Small intestine (tissue), 7 donors: ENCODE data around the gene RAB40C. TPM values are rescaled to one million over a fixed set of nuclear protein-coding genes. Genes with fewer than 3 reads are reported as not detected.

Source experiments
- DNase-seq, 2 donors: peaks; one replicate each; pipeline versions ENCODE4 v3.0.0 to v3.0.0-alpha.2; 2013
- FAIRE-seq: peaks from 2 replicates; lab custom pipeline; 2012; peaks lifted over from hg19 to GRCh38; lab: Jason Lieb, UNC
- H3K27ac ChIP-seq, 3 donors: one replicate each; pipeline ENCODE4 v1.5.1; 2013; ENCODE audit warnings: low read length in 2 of 3, mild to moderate bottlenecking in 2 of 3, control low read depth in 1 of 3, inconsistent platforms in 1 of 3, low read depth in 1 of 3, moderate library complexity in 1 of 3
- H3K27me3 ChIP-seq, 3 donors: one replicate each; pipeline ENCODE4 v1.6.1; 2013; ENCODE audit warnings: low read length in 3 of 3, inconsistent platforms in 1 of 3; ENCODE audit not compliant: control insufficient read depth in 3 of 3, insufficient read depth in 3 of 3
- H3K36me3 ChIP-seq, 3 donors: one replicate each; pipeline ENCODE4 v1.6.1; 2013; ENCODE audit warnings: low read length in 3 of 3, inconsistent platforms in 1 of 3, low read depth in 1 of 3, mild to moderate bottlenecking in 1 of 3, moderate library complexity in 1 of 3; ENCODE audit not compliant: control insufficient read depth in 3 of 3, insufficient read depth in 2 of 3
- H3K4me1 ChIP-seq, 3 donors: one replicate each; pipeline ENCODE4 v1.6.1; 2013; ENCODE audit warnings: low read length in 2 of 3, inconsistent platforms in 1 of 3, low read depth in 1 of 3, mild to moderate bottlenecking in 1 of 3, moderate library complexity in 1 of 3; ENCODE audit not compliant: control insufficient read depth in 3 of 3, insufficient read depth in 2 of 3
- H3K4me3 ChIP-seq, 3 donors: one replicate each; pipeline ENCODE4 v1.5.1; 2013; ENCODE audit warnings: low read length in 3 of 3, control low read depth in 1 of 3, inconsistent platforms in 1 of 3, low read depth in 1 of 3, mild to moderate bottlenecking in 1 of 3, moderate library complexity in 1 of 3
- H3K9me3 ChIP-seq, 2 donors: one replicate each; pipeline ENCODE4 v1.6.1; 2013; ENCODE audit warnings: low read depth in 1 of 2, low read length in 1 of 2; ENCODE audit not compliant: control insufficient read depth in 2 of 2, insufficient read depth in 1 of 2
- WGBS, 3 donors: extraction: QIAGEN DNeasy Blood & Tissue Kit; methylation state at CpG; one replicate each; pipeline ENCODE4 v1.1.7; 2013; 5-methylcytosine and 5-hydroxymethylcytosine counted together
- polyA plus RNA-seq, 4 donors: library from polyadenylated mRNA; stranded (reverse) in 3 of 4; unstranded in 1 of 4; fragments of 200-250 nt in 3 of 4; fragments of 120-200 nt in 1 of 4; gene quantifications; one replicate each; pipeline versions ENCODE4 v1.2.1 to v1.2.3, GENCODE V29; 2013
- donor health status: healthy with polysubstance abuse.
- donor health status: control.
- donor health status: control.
- donor health status: Bipolar disorder and iron deficiency.
- donor health status: healthy.

The RAB40C gene
- polyA plus RNA-seq, 4 donors: 28.9 to 49.0 (median 34.6) TPM

GRCh38 chr16:659618-660017, 69.8 kb downstream of the RAB40C start:
- no peaks in the 10 kb centered on the region for H3K9me3 ChIP-seq
- H3K4me1 ChIP-seq: peaks cover 0 to 17% (median 0%) of the 10 kb centered on the region in 3 donors
- H3K4me3 ChIP-seq: no peak overlapping the region
- DNase-seq (no peak), FAIRE-seq (no peak)
- H3K27ac ChIP-seq: no peak overlapping the region
- WGBS, 3 donors: 90 to 91% (median 90%) methylated on average over 11 to 20 of the region's 20 CpGs
- H3K36me3 ChIP-seq: peaks cover 0 to 88% (median 0%) of the 10 kb centered on the region in 3 donors
- H3K27me3 ChIP-seq: no peaks in the 10 kb centered on the region

GRCh38 chr16:660132-660458, 70.2 kb downstream of the RAB40C start:
- no peak overlapping the region for H3K4me3 ChIP-seq
- 61 to 69% (median 67%) methylated on average over 6 of the region's 6 CpGs for WGBS, 3 donors
- peaks cover 0 to 83% (median 0%) of the 10 kb centered on the region in 3 donors for H3K36me3 ChIP-seq
- H3K4me1 ChIP-seq: peaks cover 0 to 17% (median 0%) of the 10 kb centered on the region in 3 donors
- no peaks in the 10 kb centered on the region for H3K9me3 ChIP-seq
- DNase-seq (no peak), FAIRE-seq (no peak)
- peak overlapping the region in 1 of 3 donors; percentile 59 for H3K27ac ChIP-seq
- no peaks in the 10 kb centered on the region for H3K27me3 ChIP-seq

DNA sequence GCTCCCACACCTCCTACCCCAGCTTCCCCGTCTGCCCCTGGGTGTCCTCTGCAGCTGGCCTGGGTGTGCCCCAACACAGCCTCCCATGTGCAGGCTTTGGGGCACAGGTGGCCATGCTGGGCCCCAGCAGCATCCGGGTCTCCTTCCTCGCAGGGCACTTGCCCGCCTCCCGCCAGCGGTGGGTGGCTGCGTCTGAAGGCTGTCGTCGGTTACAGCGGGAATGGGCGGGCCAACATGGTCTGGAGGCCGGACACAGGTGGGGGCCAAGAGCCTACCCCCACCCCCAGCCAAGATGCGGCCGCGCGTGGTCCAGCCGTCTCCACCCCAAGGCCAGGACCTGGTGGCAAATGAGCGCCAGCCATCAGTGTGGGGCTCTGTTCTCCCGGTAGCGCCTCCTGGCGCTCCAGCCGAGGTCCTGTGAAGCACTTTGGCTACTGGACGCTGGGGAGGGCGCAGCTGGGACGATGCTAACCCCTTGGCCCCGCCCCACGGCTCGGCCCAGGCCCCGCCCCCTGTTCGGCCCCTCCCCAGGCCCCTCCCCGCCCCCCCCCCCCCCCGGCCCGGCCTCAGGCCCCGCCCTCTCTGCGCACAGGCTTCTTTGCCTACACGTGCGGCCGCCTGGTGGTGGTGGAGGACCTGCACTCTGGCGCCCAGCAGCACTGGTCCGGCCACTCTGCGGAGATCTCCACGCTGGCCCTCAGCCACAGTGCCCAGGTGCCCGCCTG, 70.8 kb downstream of the RAB40C start:
- H3K27ac ChIP-seq: peak overlapping the region in 2 of 3 donors; percentile 53 to 59

GRCh38 chr16:661184-661821, 71.4 kb downstream of the RAB40C start:
- peaks cover 0 to 17% (median 0%) of the 10 kb centered on the region in 3 donors for H3K4me1 ChIP-seq
- no peak for DNase-seq
- peak overlapping the region in 2 of 3 donors; percentile 14 to 35 for H3K27ac ChIP-seq
- no peaks in the 10 kb centered on the region for H3K9me3 ChIP-seq
- no peak for FAIRE-seq
- no peak overlapping the region for H3K4me3 ChIP-seq
- H3K27me3 ChIP-seq: no peaks in the 10 kb centered on the region
- H3K36me3 ChIP-seq: peaks cover 0 to 77% (median 0%) of the 10 kb centered on the region in 3 donors
- WGBS, 3 donors: 51 to 70% (median 67%) methylated on average over 33 to 35 of the region's 35 CpGs

More for the DNA sequence above, 70.8 kb downstream of the RAB40C start:
- no peak for FAIRE-seq
- Histone ChIP-seq H3K36me3 (peaks cover 0 to 78% (median 0%) of the 10 kb centered on the region in 3 donors), H3K27me3 (no peaks in the 10 kb centered on the region), H3K4me1 (peaks cover 0 to 17% (median 0%) of the 10 kb centered on the region in 3 donors), H3K9me3 (no peaks in the 10 kb centered on the region), H3K4me3 (no peak overlapping the region)
- peak; percentile 84 to 88 for DNase-seq
- 20 to 25% (median 21%) methylated on average over 24 to 41 of the region's 43 CpGs for WGBS, 3 donors

DNA sequence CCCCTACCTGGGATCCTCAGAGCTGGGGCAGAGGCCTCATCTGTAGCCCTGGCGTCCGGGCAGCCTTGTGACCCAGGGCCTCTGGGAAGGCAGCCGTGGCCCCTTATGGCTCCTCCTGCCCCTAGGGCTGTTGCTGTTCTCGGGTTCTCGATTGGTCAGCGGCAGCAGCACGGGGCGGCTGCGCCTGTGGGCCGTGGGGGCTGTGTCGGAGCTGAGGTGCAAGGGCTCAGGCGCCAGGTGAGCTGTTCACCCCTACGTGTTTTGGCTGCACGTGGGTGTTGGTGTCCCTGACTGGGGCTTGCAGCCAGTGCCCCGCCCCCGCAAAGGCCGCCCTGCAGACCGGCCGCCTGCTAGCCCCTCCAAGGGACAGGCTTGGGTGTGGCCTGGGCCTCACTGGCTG, 72.2 kb downstream of the RAB40C start:
- Histone ChIP-seq H3K27ac (no peak overlapping the region), H3K4me3 (no peak overlapping the region), H3K4me1 (peaks cover 0 to 17% (median 0%) of the 10 kb centered on the region in 3 donors), H3K27me3 (no peaks in the 10 kb centered on the region), H3K36me3 (peaks cover 0 to 77% (median 0%) of the 10 kb centered on the region in 3 donors), H3K9me3 (no peaks in the 10 kb centered on the region)
- DNase-seq: no peak
- no peak for FAIRE-seq
- 90 to 94% (median 92%) methylated on average over 15 to 19 of the region's 19 CpGs for WGBS, 3 donors

GRCh38 chr16:662597-662996, 72.7 kb downstream of the RAB40C start:
- FAIRE-seq (no peak), DNase-seq (no peak)
- H3K9me3 ChIP-seq: no peaks in the 10 kb centered on the region
- peaks cover 0 to 20% (median 0%) of the 10 kb centered on the region in 3 donors for H3K4me1 ChIP-seq
- H3K27ac ChIP-seq: no peak overlapping the region
- 94 to 95% (median 94%) methylated on average over 20 to 21 of the region's 21 CpGs for WGBS, 3 donors
- H3K27me3 ChIP-seq: no peaks in the 10 kb centered on the region
- no peak overlapping the region for H3K4me3 ChIP-seq
- peaks cover 0 to 77% (median 0%) of the 10 kb centered on the region in 3 donors for H3K36me3 ChIP-seq

- Histone ChIP-seq H3K4me3 (no peak overlapping the region), H3K27ac (no peak overlapping the region), H3K27me3 (no peaks in the 10 kb centered on the region), H3K9me3 (no peaks in the 10 kb centered on the region), H3K4me1 (peaks cover 0 to 16% (median 0%) of the 10 kb centered on the region in 3 donors), H3K36me3 (peaks cover 5 to 77% (median 8%) of the 10 kb centered on the region in 3 donors)
- DNase-seq (no peak), FAIRE-seq (no peak)
- 88 to 92% (median 91%) methylated on average over 13 of the region's 13 CpGs for WGBS, 3 donors
Observed at GRCh38 chr16:666572-666971, 76.7 kb downstream of the RAB40C start.

DNA sequence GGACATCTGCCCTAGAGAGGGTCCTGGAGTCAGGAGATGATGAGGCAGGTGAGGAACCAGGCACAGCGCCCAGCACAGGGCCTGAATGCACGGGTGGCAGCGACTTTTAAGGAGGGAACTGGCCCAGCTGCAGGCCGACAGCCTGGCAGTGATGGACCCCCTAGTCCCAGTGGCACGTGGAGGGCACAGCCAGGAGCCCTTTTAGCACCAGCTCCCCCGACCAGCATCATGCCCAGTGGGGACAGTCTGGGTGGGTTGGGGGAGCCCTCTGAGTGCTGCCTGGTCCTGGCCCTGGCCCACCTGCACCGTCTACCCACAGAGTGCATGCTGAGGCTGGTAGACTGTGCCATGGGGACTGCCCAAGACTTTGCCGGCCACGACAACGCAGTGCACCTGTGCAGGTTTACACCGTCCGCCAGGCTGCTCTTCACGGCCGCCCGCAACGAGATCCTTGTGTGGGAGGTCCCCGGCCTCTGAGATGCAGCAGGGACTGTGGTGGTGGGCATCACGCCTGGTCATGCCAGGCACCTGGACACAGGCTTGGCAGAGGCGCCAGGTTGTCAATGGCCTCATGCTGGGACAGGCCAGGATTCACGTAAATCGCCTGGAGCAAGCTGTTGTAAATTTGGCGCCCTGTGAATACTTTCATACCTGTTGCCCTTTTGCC, 77.4 kb downstream of the RAB40C start:
- Histone ChIP-seq H3K27ac (peak overlapping the region in 1 of 3 donors; percentile 48), H3K4me3 (no peak overlapping the region), H3K4me1 (peaks cover 0 to 10% (median 0%) of the 10 kb centered on the region in 3 donors), H3K27me3 (no peaks in the 10 kb centered on the region), H3K36me3 (peaks cover 12 to 77% (median 15%) of the 10 kb centered on the region in 3 donors), H3K9me3 (no peaks in the 10 kb centered on the region)
- DNase-seq (no peak), FAIRE-seq (no peak)
- 78 to 85% (median 78%) methylated on average over 22 of the region's 22 CpGs for WGBS, 3 donors
